ENCODE measurements around the gene METTL6.
A peak's percentile ranks its signal among the peaks of the same experiment; 100 is the strongest.
"Not testable (repeated sequence)": the region's sequence is repeated elsewhere in the genome, so short reads cannot be mapped to it uniquely, and the experiment has no call there.

METTL6 gene

DNA sequence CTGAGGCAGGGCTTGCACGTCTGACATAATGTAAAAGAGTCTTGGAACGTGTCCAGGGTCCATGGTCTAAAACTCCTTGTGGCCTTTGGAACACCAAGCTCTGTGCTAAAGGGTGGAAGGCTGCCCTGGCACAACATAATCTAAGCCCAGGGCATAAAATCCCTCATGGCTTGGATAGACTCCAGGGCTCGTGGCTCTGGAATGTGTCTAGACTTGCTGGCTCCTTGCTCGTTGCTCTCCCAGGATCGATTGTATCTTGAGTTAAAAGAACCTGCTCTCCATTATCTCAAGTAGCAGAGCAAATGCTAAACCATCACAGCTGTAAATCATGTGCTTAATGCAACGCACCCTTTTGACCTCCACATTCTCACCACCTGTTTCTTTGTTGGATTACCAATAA, 63.3 kb downstream of the METTL6 start:
- not testable (repeated sequence) for DNase-seq (ENCODE audit: low spot score)

DNA sequence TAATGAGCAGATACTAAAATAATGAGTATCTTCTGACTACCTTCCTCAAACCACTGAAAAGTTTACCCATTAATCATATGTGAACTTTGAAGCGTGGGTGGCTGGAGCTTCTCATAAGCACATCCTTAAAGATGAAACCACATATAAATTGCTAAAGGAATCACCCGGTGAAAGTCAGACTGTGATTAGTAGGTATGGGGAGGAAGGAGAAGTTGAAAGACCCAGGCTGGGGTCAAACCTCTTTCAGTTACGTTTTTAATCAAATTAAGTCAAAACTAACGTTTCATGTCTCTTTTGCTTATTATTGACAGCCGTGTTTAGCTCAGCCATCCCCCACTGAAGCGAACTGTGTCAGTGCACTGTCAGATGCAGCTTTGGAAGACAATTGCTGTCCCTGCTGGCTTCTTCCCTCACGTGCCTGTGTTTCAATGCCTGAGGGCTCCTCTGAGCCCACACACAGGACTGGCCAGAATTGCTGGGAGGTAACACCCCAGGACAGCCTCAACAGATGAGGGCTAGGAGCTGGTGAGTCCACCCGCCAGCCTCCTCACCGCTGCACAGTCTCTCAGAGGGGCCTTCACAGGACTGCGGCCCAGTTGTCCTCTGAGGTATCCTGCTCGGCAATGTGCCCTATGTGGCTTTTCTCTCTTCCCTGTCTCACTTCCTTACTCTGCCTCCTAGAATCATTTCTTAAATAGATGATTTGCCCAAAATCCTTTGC, 65.7 kb downstream of the METTL6 start:
- peak; percentile 44 for DNase-seq (ENCODE audit: low spot score)

DNA sequence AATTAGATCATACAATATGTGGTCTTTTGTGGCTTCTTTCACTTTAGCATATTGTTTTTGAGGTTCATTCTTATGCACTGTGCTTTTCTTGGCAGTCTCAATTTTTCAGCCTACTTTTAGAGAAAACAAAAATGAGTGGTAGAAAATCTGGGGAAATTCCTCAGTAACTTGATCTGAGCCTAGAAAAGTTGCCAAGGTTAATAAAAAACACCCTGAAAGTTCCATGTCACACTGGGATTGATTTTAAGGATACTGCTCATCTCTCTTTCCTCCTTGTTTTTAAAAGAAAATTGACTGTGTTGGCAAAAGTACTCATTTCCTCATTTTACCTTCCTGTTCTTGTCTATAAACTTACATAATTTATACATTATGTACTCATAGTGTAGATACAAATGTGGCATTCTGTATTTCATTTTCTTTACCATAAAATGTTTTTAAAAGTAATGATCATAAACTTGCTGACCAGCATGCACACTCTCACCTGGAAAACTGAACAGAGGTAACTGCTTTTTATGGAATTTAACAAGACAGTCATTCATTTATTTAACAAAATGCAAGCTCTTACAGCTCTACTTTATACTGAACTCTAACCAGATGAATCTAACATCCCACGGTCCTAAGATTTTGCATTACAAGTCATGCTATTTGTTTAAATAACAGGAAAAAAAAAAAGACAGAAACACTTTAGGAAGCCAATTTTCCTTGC, 66.4 kb downstream of the METTL6 start:
- DNase-seq (ENCODE audit: low spot score), result no peak

Measured in CD4-positive, alpha-beta T cell treated with Interleukin-2 at 100 ng/mL for 4 hours (primary cell).